ENCODE measurements around the gene ADK.

The ADK gene

GRCh38 chr10:74677951-74678350, 526.9 kb downstream of the ADK start:
- Histone ChIP-seq H3K27ac (no peak overlapping the region), H3K27me3 (no peaks in the 10 kb centered on the region), H3K36me3 (peaks cover 0 to 17% (median 9%) of the 10 kb centered on the region in 3 donors), H3K4me3 (no peak overlapping the region), H3K4me1 (no peaks in the 10 kb centered on the region), H3K9me3 (no peaks in the 10 kb centered on the region)
- intact Hi-C loops (cut with DNase I; ENCODE audit: low total_unique reads) = no loop called here
- DNase-seq = no peak
- no peak for TF ChIP-seq CTCF (IDR thresholded peaks at IDR 0.05)

DNA sequence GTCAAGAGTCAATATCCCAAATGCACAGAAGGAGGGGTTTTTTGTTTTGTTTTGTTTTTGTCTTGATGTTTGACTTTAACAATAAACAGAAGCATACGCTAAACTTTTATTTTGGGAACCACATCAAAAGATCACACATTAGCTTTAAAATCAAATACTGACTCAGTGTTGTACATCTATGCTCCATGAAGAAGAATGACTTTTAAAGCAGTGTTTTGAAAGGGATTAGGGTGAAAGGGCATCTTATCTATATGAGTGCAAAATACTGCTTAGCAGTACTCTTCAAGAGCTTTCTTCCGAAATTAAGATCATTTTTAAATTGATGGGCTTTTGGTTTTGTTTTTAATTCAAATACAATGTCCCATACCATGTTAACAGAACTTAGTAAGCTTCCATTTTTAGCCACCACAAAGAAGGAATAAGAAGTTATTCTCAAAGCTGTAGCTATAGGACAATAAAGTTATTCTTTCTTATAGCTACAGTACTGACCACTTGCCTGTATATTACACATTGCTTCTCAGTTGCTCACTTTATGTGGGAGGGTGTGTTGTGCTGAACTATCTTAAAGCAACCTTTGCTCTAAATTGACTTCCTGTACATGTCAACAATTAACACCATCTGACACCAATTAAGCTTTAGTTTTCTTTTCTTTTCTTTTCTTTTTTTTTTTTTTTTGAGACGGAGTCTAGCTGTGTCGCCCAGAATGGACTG, 531.1 kb downstream of the ADK start:
- H3K36me3 ChIP-seq = peaks cover 0 to 9% (median 0%) of the 10 kb centered on the region in 3 donors
- no peak for DNase-seq
- intact Hi-C loops (cut with DNase I; ENCODE audit: low total_unique reads) = no loop called here
- no peaks in the 10 kb centered on the region for H3K27me3 ChIP-seq
- H3K4me3 ChIP-seq = no peak overlapping the region
- H3K4me1 ChIP-seq = no peaks in the 10 kb centered on the region
- TF ChIP-seq CTCF (IDR thresholded peaks at IDR 0.05) = no peak
- no peaks in the 10 kb centered on the region for H3K9me3 ChIP-seq
- no peak overlapping the region for H3K27ac ChIP-seq

GRCh38 chr10:74683067-74683466, 532.0 kb downstream of the ADK start:
- H3K27ac ChIP-seq = no peak overlapping the region
- no peaks in the 10 kb centered on the region for H3K4me1 ChIP-seq
- DNase-seq = no peak
- no peaks in the 10 kb centered on the region for H3K9me3 ChIP-seq
- no peak for TF ChIP-seq CTCF (IDR thresholded peaks at IDR 0.05)
- no peak overlapping the region for H3K4me3 ChIP-seq
- no peaks in the 10 kb centered on the region for H3K27me3 ChIP-seq
- peaks cover 0 to 12% (median 0%) of the 10 kb centered on the region in 3 donors for H3K36me3 ChIP-seq
- intact Hi-C loops (cut with DNase I; ENCODE audit: low total_unique reads) = no loop called here

- no peak overlapping the region for H3K4me3 ChIP-seq
- DNase-seq = no peak
- H3K9me3 ChIP-seq = no peaks in the 10 kb centered on the region
- intact Hi-C loops (cut with DNase I; ENCODE audit: low total_unique reads) = no loop called here
- H3K4me1 ChIP-seq = no peaks in the 10 kb centered on the region
- TF ChIP-seq CTCF (IDR thresholded peaks at IDR 0.05) = no peak
- H3K27ac ChIP-seq = no peak overlapping the region
- no peaks in the 10 kb centered on the region for H3K27me3 ChIP-seq
- peaks cover 0 to 12% (median 0%) of the 10 kb centered on the region in 3 donors for H3K36me3 ChIP-seq
Measured at GRCh38 chr10:74683621-74684364, 532.8 kb downstream of the ADK start.

- intact Hi-C loops (cut with DNase I; ENCODE audit: low total_unique reads) = no loop called here
- H3K4me1 ChIP-seq = no peaks in the 10 kb centered on the region
- no peak overlapping the region for H3K4me3 ChIP-seq
Measured at GRCh38 chr10:74684462-74684861, 533.4 kb downstream of the ADK start.

More at GRCh38 chr10:74684462-74684861, 533.4 kb downstream of the ADK start:
- DNase-seq = no peak
- H3K27ac ChIP-seq = no peak overlapping the region
- TF ChIP-seq CTCF (IDR thresholded peaks at IDR 0.05) = no peak
- peaks cover 0 to 12% (median 0%) of the 10 kb centered on the region in 3 donors for H3K36me3 ChIP-seq
- no peaks in the 10 kb centered on the region for H3K27me3 ChIP-seq
- H3K9me3 ChIP-seq = no peaks in the 10 kb centered on the region
